Measurements from ENCODE around the gene MYL6. TPM values are rescaled to one million over a fixed set of nuclear protein-coding genes. Genes with fewer than 3 reads are reported as not detected.

MYL6 gene
- total and polyA plus RNA-seq, 10 of the 15 experiments (the other 5 are each of a cell fraction or from before 2014, with no cell fraction given), result 1,000 to 4,116 (median 1,828) TPM

DNA sequence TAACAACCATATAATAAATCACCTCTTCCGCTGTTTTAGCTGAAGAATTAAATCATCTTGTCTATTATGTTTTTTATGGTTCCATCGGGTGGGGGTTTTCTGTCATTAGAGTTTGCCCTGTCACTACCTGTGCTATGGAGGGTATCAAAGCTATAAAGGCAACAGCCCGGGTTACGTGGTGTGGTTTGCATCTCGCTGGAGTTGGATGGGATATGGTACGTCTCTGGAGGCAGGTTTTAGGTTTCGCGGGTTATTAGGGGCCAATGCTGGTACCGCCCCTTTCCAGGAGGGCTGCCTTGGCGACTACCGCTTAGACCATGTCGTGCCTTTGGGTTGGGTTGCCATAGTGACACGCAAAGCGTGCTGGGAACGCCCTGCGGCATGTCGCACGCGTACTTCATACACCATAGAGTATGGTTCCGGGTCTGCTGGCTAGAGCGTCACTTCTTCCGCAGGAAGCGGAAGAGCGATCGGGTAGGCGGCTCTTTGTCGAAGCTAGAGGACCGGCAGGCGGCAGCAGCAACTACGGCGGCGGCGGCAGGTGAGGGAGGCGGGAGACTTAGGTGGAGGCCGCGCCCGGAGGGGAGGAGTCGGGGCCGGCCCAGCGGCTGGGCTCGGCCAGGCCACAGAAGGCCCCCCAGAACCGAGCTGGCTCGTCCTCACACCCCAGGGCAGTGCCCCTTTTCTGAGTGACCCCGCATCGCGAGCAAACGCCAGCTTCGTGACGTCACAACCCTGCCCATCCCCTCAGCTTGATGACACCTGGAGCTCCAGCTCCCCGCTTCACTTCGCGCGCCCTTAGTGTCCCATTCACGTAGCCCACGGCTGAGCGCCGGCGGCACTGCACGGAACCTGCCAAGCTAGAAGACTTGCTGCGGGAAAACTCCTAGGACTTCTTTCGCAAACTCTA is 40.1 kb upstream of the MYL6 start, which contains the start of gene ZC3H10 (continued):
- TF ChIP-seq, protein P1, sequence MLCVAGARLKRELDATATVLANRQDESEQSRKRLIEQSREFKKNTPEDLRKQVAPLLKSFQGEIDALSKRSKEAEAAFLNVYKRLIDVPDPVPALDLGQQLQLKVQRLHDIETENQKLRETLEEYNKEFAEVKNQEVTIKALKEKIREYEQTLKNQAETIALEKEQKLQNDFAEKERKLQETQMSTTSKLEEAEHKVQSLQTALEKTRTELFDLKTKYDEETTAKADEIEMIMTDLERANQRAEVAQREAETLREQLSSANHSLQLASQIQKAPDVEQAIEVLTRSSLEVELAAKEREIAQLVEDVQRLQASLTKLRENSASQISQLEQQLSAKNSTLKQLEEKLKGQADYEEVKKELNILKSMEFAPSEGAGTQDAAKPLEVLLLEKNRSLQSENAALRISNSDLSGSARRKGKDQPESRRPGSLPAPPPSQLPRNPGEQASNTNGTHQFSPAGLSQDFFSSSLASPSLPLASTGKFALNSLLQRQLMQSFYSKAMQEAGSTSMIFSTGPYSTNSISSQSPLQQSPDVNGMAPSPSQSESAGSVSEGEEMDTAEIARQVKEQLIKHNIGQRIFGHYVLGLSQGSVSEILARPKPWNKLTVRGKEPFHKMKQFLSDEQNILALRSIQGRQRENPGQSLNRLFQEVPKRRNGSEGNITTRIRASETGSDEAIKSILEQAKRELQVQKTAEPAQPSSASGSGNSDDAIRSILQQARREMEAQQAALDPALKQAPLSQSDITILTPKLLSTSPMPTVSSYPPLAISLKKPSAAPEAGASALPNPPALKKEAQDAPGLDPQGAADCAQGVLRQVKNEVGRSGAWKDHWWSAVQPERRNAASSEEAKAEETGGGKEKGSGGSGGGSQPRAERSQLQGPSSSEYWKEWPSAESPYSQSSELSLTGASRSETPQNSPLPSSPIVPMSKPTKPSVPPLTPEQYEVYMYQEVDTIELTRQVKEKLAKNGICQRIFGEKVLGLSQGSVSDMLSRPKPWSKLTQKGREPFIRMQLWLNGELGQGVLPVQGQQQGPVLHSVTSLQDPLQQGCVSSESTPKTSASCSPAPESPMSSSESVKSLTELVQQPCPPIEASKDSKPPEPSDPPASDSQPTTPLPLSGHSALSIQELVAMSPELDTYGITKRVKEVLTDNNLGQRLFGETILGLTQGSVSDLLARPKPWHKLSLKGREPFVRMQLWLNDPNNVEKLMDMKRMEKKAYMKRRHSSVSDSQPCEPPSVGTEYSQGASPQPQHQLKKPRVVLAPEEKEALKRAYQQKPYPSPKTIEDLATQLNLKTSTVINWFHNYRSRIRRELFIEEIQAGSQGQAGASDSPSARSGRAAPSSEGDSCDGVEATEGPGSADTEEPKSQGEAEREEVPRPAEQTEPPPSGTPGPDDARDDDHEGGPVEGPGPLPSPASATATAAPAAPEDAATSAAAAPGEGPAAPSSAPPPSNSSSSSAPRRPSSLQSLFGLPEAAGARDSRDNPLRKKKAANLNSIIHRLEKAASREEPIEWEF (IDR thresholded peaks at IDR 0.05; ENCODE audit: insufficient replicate concordance, low read depth, low read length), result no peak
- TF ChIP-seq PAX8 (IDR thresholded peaks at IDR 0.05) (no peak), TCF7 (IDR thresholded peaks at IDR 0.05; ENCODE audit: borderline replicate concordance) (no peak), POU2F2 (IDR thresholded peaks at IDR 0.05; ENCODE audit: borderline replicate concordance, low read depth, low read length) (peak; percentile 99), SIN3A (IDR thresholded peaks at IDR 0.05; ENCODE audit: low read depth, low read length) (peak; percentile 94), IKZF1 (conservative IDR thresholded peaks at IDR 0.05) (peak; percentile 98), RCOR1 (conservative IDR thresholded peaks at IDR 0.05; ENCODE audit: low read depth, low read length) (no peak), POLR2A (IDR thresholded peaks at IDR 0.05; ENCODE audit: low read depth, low read length) (peak; percentile 99)
- TF ChIP-seq, protein P2, sequence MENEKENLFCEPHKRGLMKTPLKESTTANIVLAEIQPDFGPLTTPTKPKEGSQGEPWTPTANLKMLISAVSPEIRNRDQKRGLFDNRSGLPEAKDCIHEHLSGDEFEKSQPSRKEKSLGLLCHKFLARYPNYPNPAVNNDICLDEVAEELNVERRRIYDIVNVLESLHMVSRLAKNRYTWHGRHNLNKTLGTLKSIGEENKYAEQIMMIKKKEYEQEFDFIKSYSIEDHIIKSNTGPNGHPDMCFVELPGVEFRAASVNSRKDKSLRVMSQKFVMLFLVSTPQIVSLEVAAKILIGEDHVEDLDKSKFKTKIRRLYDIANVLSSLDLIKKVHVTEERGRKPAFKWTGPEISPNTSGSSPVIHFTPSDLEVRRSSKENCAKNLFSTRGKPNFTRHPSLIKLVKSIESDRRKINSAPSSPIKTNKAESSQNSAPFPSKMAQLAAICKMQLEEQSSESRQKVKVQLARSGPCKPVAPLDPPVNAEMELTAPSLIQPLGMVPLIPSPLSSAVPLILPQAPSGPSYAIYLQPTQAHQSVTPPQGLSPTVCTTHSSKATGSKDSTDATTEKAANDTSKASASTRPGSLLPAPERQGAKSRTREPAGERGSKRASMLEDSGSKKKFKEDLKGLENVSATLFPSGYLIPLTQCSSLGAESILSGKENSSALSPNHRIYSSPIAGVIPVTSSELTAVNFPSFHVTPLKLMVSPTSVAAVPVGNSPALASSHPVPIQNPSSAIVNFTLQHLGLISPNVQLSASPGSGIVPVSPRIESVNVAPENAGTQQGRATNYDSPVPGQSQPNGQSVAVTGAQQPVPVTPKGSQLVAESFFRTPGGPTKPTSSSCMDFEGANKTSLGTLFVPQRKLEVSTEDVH (IDR thresholded peaks at IDR 0.05; ENCODE audit: low read depth, partially characterized antibody), result peak; percentile 95
